ENCODE results near the gene CLCNKA.
"Not testable (repeated sequence)": the region's sequence is repeated elsewhere in the genome, so short reads cannot be mapped to it uniquely, and the experiment has no call there.

DNA sequence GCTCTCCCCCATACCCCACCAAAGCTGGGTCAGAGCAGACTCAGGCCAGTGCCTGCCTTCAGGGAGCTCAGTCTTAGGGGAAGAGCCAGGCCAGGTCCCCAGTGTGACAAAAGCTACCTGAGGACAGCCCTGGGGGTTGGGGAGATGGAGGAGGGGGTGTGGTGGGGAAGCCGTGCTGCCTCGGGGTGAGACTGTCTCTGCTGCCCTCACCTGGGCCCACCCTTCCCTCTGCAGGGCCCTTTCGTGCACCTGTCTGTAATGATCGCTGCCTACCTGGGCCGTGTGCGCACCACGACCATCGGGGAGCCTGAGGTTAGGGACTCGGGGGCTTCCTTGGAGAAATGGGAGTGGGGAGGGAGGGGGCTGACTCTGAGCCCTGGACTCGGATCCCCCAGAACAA, 4.5 kb downstream of the CLCNKA start:
- TF ChIP-seq, protein P1, sequence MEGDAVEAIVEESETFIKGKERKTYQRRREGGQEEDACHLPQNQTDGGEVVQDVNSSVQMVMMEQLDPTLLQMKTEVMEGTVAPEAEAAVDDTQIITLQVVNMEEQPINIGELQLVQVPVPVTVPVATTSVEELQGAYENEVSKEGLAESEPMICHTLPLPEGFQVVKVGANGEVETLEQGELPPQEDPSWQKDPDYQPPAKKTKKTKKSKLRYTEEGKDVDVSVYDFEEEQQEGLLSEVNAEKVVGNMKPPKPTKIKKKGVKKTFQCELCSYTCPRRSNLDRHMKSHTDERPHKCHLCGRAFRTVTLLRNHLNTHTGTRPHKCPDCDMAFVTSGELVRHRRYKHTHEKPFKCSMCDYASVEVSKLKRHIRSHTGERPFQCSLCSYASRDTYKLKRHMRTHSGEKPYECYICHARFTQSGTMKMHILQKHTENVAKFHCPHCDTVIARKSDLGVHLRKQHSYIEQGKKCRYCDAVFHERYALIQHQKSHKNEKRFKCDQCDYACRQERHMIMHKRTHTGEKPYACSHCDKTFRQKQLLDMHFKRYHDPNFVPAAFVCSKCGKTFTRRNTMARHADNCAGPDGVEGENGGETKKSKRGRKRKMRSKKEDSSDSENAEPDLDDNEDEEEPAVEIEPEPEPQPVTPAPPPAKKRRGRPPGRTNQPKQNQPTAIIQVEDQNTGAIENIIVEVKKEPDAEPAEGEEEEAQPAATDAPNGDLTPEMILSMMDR (conservative IDR thresholded peaks at IDR 0.05; ENCODE audit: low read depth, low read length), result not testable (repeated sequence)
- not testable (repeated sequence) for TF ChIP-seq EZH2phosphoT487 (IDR thresholded peaks at IDR 0.05; ENCODE audit: borderline replicate concordance, low read length)

All from PC-3 (cell line).